GM18511 (cell line): ENCODE results near the gene C20orf96.
"Not testable (repeated sequence)": the region's sequence is repeated elsewhere in the genome, so short reads cannot be mapped to it uniquely, and the experiment has no call there.

Experiments used
- ATAC-seq: cut with Tn5 transposase; IDR thresholded peaks from one replicate; pipeline ENCODE4 v1.9.1; 2021; ENCODE audit warnings: mild to moderate bottlenecking, moderate library complexity; ENCODE audit not compliant: unreplicated experiment

C20orf96 gene

GRCh38 chr20:237929-238328 lies 52.6 kb downstream of the C20orf96 start:
- peak; percentile 69 for ATAC-seq

GRCh38 chr20:237489-237888 lies 53.1 kb downstream of the C20orf96 start:
- ATAC-seq = peak; percentile 62

- ATAC-seq = no peak
These were observed 54.7 kb downstream of the C20orf96 start for GRCh38 chr20:235891-236290.

GRCh38 chr20:227439-228105 lies 63.0 kb downstream of the C20orf96 start:
- no peak for ATAC-seq

- no peak for ATAC-seq
These were observed 63.6 kb downstream of the C20orf96 start, which contains the start of gene DEFB129 for GRCh38 chr20:226958-227357. Gene DEFB129 (plus strand): TSS chr20:227258. CDS start chr20:227289, 31 bp downstream.

GRCh38 chr20:225879-226278 lies 64.7 kb downstream of the C20orf96 start:
- not testable (repeated sequence) for ATAC-seq

GRCh38 chr20:221258-221830 lies 69.2 kb downstream of the C20orf96 start:
- ATAC-seq = no peak
